ENCODE data around the gene IGF1. TPM values are rescaled to one million over a fixed set of nuclear protein-coding genes. Genes with fewer than 3 reads are reported as not detected.
A peak's percentile ranks its signal among the peaks of the same experiment; 100 is the strongest.

IGF1 gene
- total and polyA plus RNA-seq, 2 experiments from 2014 or later: not detected

GRCh38 chr12:102439426-102440405 is 40.6 kb downstream of the IGF1 start:
- no peak for TF ChIP-seq CTCF (IDR thresholded peaks at IDR 0.05; ENCODE audit: low read depth, low read length)
- peak in 1 of 2 donors; percentile 41 for DNase-seq (ENCODE audit: low read depth in 1 of 2, low spot score in 1 of 2)
- Histone ChIP-seq H3K27me3 (no peaks in the 10 kb centered on the region), H3K4me1 (ENCODE audit: low read depth) (no peaks in the 10 kb centered on the region), H3K36me3 (no peaks in the 10 kb centered on the region), H3K9me3 (ENCODE audit: low read depth) (no peaks in the 10 kb centered on the region), H3K4me3 (no peak overlapping the region), H3K27ac (no peak overlapping the region)

- H3K4me3 ChIP-seq: no peak overlapping the region
- no peak for TF ChIP-seq CTCF (IDR thresholded peaks at IDR 0.05; ENCODE audit: low read depth, low read length)
- no peak overlapping the region for H3K27ac ChIP-seq
- no peak for DNase-seq (ENCODE audit: low read depth in 1 of 2, low spot score in 1 of 2)
- H3K4me1 ChIP-seq (ENCODE audit: low read depth): no peaks in the 10 kb centered on the region
- H3K27me3 ChIP-seq: no peaks in the 10 kb centered on the region
- H3K9me3 ChIP-seq (ENCODE audit: low read depth): no peaks in the 10 kb centered on the region
- H3K36me3 ChIP-seq: no peaks in the 10 kb centered on the region
Measured at GRCh38 chr12:102438827-102439210, 41.5 kb downstream of the IGF1 start.

- H3K27me3 ChIP-seq: no peaks in the 10 kb centered on the region
- H3K27ac ChIP-seq: no peak overlapping the region
- no peak overlapping the region for H3K4me3 ChIP-seq
- peak in 1 of 2 donors; percentile 38 for DNase-seq (ENCODE audit: low read depth in 1 of 2, low spot score in 1 of 2)
- H3K4me1 ChIP-seq (ENCODE audit: low read depth): no peaks in the 10 kb centered on the region
- no peaks in the 10 kb centered on the region for H3K36me3 ChIP-seq
- no peaks in the 10 kb centered on the region for H3K9me3 ChIP-seq (ENCODE audit: low read depth)
- no peak for TF ChIP-seq CTCF (IDR thresholded peaks at IDR 0.05; ENCODE audit: low read depth, low read length)
Measured at GRCh38 chr12:102438047-102438826, 42.1 kb downstream of the IGF1 start.

DNA sequence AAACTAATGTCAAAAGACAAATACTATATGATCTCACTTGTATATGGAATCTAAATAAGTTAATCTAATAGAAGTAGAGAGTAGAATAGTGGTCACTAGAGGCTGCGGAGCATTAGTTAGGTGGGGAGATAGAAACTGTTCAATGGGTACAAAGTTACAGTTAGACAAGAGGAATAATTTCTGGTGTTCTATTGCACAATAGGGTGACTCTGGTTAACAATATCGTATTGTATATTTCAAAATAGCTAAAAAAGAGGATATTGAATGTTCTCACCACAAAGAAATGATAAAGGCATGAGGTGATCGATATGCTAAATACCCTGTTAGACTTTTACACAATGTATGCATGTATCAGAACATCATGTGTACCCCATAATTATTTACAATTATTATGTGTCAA is 42.9 kb downstream of the IGF1 start:
- no peaks in the 10 kb centered on the region for H3K27me3 ChIP-seq
- no peaks in the 10 kb centered on the region for H3K9me3 ChIP-seq (ENCODE audit: low read depth)
- H3K4me1 ChIP-seq (ENCODE audit: low read depth): no peaks in the 10 kb centered on the region
- no peak overlapping the region for H3K4me3 ChIP-seq
- no peak overlapping the region for H3K27ac ChIP-seq
- no peak for TF ChIP-seq CTCF (IDR thresholded peaks at IDR 0.05; ENCODE audit: low read depth, low read length)
- H3K36me3 ChIP-seq: no peaks in the 10 kb centered on the region
- no peak for DNase-seq (ENCODE audit: low read depth in 1 of 2, low spot score in 1 of 2)

- no peak for TF ChIP-seq CTCF (IDR thresholded peaks at IDR 0.05; ENCODE audit: low read depth, low read length)
- Histone ChIP-seq H3K27ac (no peak overlapping the region), H3K4me1 (ENCODE audit: low read depth) (no peaks in the 10 kb centered on the region), H3K4me3 (no peak overlapping the region), H3K27me3 (no peaks in the 10 kb centered on the region), H3K9me3 (ENCODE audit: low read depth) (no peaks in the 10 kb centered on the region), H3K36me3 (no peaks in the 10 kb centered on the region)
- no peak for DNase-seq (ENCODE audit: low read depth in 1 of 2, low spot score in 1 of 2)
Measured at GRCh38 chr12:102436867-102437266, 43.5 kb downstream of the IGF1 start.

Data from cardiac muscle cell (in vitro differentiated cells and primary cell).